Left cardiac atrium (tissue), 4 donors: ENCODE data around the gene VWA3B. TPM values are rescaled to one million over a fixed set of nuclear protein-coding genes. Genes with fewer than 3 reads are reported as not detected.
"Not testable (repeated sequence)": the region's sequence is repeated elsewhere in the genome, so short reads cannot be mapped to it uniquely, and the experiment has no call there.

Experiments
- ATAC-seq, 2 donors: fragments of 200-7000 bp; cut with Tn5 transposase; one replicate each; pipeline ENCODE4 v1.9.1; 2020; ENCODE audit warnings: mild to moderate bottlenecking in 2 of 2, moderate library complexity in 2 of 2
- DNase-seq: peaks from one replicate; pipeline ENCODE4 v3.0.0-alpha.2; 2020
- intact Hi-C, 2 donors: fragments of 100-400 bp; cut with DNase I; formaldehyde crosslinking; loops; one replicate each; pipeline versions ENCODE4 v1.14.1 to v1.15.1; 2022 to 2023
- total RNA-seq, 2 donors: library from RNA; stranded (reverse); fragmentation: NEBNext Ultra II Directional; extraction: Animal tissue kit (Norgen Biotek cat#: 25700); gene quantifications; one replicate each; pipeline ENCODE4 v1.2.1, GENCODE V29; 2021
- donor health status: DM: no; HTN: yes; CAD: no.
- donor health status: DM: no; HTN: yes; CAD: no; lungs with severe emphysema.
- donor health status: DM: yes; HTN: yes; CAD: no.
- donor health status: Dilated cardiomyopathy.

Gene VWA3B
- total RNA-seq, 2 donors from 2014 or later, result 0.50 TPM; not detected in 1

GRCh38 chr2:98277162-98277859, 190.3 kb downstream of the VWA3B start:
- DNase-seq (no peak), ATAC-seq (no peak)
- intact Hi-C loops, result loop anchor here in 1 of 2 donors (10.0 kb wide), 1 partner anchor 463 kb away; no protein-coding TSS in a partner anchor

DNA sequence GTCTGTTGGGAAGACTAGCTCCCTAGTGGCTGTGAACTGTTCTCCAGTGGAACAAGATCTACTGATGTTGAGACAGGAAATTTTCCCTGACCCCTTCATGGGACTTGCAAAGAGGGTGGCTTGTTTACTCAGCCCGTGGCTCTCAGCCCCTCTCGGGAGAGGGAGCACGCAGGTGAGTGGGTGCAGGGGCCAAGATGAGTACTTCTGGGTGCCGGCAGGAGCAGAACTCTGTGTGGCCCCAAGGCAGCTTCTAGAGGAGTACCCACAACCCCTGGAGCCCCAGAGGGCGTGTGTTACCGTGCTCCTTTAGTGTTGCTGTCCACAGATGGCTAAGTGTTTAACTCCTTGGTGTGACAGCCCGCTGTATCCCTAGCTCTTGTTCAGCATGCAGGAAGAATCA, 191.1 kb downstream of the VWA3B start:
- no peak for DNase-seq
- no peak for ATAC-seq
- intact Hi-C loops, result loop anchor here in 1 of 2 donors (10.0 kb wide), 1 partner anchor 463 kb away; no protein-coding TSS in a partner anchor

DNA sequence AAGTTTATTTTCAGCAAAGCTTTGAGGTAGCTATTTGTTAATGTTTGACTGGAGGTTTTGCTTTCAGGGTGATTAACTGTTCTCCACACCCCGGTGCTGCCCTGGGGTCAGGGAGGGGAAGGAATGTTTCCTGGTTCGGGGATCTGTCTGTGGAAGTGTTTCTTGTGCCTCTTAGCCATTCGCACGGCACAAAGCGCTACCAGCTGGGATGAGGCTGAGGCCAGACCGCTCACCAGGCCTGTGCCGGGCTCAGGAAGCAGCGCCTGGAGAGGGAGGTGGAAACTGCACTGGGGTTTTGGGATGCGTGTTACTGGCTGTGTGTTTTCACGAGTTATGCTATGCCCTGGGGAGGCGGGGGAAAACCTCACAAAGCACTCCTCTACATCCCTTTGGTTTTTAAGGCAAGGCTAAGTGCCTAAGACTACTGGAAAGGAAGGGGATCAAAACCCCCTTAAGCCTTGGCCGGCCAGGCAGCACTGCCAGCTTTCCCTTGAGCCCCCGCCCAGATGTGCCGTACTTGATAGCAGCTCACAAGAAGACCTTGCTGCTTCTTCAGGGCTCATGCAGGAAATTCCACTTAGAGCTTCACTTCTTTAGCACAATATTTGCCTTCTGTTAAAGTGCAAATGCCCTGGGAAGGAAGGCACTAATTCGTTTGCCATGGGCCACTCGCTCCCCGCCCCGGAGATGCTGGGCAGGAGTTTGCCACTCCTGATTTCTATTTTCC, 193.6 kb downstream of the VWA3B start:
- ATAC-seq, result no peak
- no peak for DNase-seq
- intact Hi-C loops, result no loop called here

DNA sequence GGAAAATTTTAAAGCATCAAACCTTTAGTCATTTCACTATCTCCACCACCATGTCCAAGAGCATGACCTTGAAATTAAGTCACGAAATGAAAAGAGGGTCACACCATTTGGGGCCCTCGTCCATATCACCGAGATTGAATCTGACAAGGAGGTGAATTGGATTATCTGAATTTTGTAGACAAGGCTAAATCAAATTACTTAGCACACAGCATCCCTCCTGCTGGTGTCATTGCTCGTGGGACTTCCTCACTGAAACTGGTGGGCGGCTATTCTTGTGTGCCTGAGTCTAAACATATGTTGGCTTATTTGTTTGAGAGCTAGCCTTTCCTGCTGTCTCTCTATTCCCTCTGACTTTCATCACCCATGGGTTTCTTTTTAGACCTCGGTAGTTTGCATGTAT, 194.6 kb downstream of the VWA3B start:
- intact Hi-C loops, result no loop called here
- DNase-seq (no peak), ATAC-seq (no peak)

GRCh38 chr2:98282109-98282508, 195.1 kb downstream of the VWA3B start:
- intact Hi-C loops, result no loop called here
- ATAC-seq, result no peak
- DNase-seq, result no peak

DNA sequence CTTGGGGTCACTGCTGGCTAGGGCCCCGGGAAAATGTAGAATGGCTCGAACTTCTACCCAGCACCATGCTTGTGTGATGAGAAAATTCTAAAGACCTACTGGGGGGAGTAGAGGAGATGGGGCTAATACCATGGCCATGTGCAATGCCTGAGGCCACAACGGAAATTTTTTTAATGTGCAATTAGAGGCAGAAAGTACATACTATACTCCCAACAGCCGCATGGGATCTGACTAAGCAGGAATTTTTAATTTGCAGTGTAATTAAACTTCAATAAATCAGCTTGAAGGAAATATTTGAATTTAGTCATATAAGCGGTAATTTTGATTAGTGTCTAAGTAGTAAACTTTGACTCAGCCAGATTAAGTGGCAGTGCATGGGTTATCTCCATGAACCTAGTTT, 206.1 kb downstream of the VWA3B start:
- intact Hi-C loops, result no loop called here
- DNase-seq (no peak), ATAC-seq (no peak)

- DNase-seq (no peak), ATAC-seq (peak; percentile 40 to 55)
- intact Hi-C loops, result no loop called here
These were observed 207.1 kb downstream of the VWA3B start for GRCh38 chr2:98293931-98294687.

- ATAC-seq (peak in 1 of 2 donors; percentile 12), DNase-seq (no peak)
- intact Hi-C loops, result no loop called here
These were observed 207.7 kb downstream of the VWA3B start for GRCh38 chr2:98294711-98295110.

DNA sequence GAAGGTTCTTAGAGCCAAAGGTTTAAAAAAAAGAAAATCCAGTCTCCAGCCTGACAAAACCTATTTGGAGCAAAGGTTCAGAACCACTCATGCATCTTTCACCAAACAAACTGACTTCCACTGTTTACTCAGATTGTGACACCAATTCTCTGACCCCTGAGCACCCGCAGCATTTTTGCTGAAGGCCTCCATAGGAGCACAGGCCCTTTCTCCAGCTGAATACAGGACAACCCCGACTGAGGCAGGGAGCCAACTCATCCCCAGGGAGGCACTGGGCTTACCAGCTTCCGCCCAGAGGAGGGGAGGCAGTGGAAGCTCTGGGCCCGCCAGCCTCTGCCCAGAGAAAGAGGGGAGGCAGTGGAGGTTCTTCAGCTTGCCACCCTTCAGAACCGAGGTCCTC, 208.3 kb downstream of the VWA3B start:
- intact Hi-C loops, result no loop called here
- DNase-seq (no peak), ATAC-seq (peak in 1 of 2 donors; percentile 63)

- DNase-seq (no peak), ATAC-seq (peak in 1 of 2 donors; percentile 63)
- intact Hi-C loops, result no loop called here
These were observed 208.9 kb downstream of the VWA3B start for GRCh38 chr2:98295721-98296414.

DNA sequence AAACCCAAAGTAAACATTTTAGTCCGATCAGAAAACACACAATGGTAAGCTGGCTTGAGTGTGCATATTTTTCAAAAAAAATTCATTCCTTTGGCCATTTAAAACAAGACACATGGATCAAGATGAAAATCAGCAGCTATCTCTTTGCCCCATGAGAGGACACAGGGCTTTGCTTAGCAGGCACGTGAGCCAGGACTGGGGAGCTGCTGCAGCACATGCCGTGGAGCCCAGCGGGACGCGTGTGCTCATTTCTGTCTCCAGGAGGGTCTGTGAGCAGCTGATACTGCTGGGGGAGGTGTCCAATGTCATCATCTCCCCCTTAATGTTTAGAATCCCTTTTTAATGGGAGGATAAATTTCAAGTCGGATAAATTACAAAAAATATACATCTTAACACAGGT, 209.5 kb downstream of the VWA3B start:
- intact Hi-C loops, result no loop called here
- DNase-seq (no peak), ATAC-seq (no peak)

GRCh38 chr2:98297817-98298682, 211.1 kb downstream of the VWA3B start:
- DNase-seq, result no peak
- intact Hi-C loops, result no loop called here
- no peak for ATAC-seq

DNA sequence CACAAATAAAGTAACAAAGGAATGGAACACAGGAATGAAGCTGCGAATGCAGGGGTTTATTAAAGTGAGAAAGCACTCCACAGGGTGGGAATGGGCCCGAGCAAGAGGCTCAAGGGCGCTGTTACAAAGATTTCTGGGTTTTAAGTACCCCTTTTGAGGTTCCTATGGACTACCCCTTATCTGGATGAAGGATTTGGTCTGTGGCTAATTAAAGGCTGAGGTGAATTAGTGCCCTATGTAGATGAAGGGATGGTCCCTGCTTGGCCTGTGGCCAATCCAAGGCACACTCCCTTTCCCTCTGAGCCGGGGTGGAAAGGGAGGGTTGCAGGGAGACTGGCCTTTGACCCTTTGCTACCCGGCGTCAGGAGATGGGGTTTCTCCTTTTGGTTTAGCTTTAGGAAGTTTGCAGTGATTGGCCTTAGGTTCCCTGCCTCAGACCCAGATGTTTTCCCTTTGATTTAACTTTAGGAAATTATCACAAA, 211.8 kb downstream of the VWA3B start:
- intact Hi-C loops, result no loop called here
- ATAC-seq (no peak), DNase-seq (no peak)

DNA sequence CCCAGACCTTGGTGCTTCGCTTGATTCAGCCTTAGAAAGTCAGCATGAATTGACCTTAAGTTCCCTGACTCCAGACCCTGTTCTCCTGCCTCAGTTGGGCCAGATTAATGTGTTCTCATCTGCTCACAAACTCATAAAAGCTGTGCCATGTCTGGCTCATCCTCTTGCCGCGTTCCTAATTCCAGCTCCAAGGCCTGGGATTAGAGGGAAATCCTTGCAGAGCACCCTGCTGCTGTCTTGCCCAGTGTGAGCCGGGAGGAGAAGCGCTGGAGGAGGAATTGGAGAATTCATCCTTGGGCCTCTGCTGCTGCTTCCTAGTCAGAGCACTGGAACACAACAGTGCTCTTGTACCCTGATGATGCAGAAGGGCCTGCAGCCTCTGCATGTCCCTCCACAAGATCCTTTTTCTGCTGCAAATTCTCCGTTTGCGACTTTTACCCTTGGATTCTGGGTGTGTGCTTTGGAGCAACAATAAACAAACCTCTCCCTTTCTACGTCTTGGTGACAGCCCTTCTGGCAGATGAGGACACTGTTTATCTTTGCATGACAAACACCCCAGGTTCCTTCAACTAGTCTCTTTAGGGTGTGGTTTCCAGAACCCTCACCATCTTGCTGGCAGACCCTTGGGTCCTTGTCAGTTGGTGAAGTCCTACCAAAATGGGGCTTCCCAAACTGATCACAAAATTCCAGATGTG, 212.4 kb downstream of the VWA3B start:
- no peak for DNase-seq
- ATAC-seq, result no peak
- intact Hi-C loops, result no loop called here

- intact Hi-C loops, result no loop called here
- no peak for ATAC-seq
These were observed 213.3 kb downstream of the VWA3B start for GRCh38 chr2:98300141-98300874.

GRCh38 chr2:98301469-98301868, 214.5 kb downstream of the VWA3B start:
- intact Hi-C loops, result no loop called here
- DNase-seq (no peak), ATAC-seq (no peak)

More at GRCh38 chr2:98300141-98300874, 213.3 kb downstream of the VWA3B start:
- DNase-seq, result no peak

- ATAC-seq, DNase-seq, intact Hi-C loops: not testable (repeated sequence)
These were observed 220.2 kb downstream of the VWA3B start for GRCh38 chr2:98307131-98307696.
